SIG-M5 (cell line): ENCODE measurements around the gene BCS1L.
A peak's percentile ranks its signal among the peaks of the same experiment; 100 is the strongest.

ENCODE experiments used
- DNase-seq: peaks from one replicate; lab custom pipeline; 2025; lab: John Stamatoyannopoulos, UW

Gene BCS1L

GRCh38 chr2:218662377-218662776 is 2.9 kb downstream of the BCS1L start:
- no peak for DNase-seq

- DNase-seq = no peak
Measured at GRCh38 chr2:218662827-218663226, 3.3 kb downstream of the BCS1L start.

DNA sequence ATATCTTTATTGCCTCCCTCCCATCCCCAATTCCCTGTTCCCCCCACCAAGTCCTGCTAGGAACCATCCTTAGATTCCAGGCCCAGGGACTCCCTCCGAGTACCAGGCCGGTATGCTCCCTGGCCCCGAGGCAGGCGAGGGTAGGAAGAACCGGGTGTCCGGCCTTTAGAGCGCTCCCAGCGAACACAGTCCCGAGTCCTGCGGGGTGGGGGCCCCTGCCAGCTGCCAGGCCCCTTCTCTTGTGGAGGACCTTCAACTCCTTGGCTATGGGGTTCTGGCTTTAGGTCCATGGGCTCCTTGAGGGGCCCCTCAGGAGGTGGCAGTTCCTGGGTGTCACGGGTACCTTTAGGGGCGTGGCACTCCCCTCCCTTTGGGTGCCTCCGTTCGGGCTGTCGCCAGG is 4.4 kb downstream of the BCS1L start:
- no peak for DNase-seq

- no peak for DNase-seq
Measured at GRCh38 chr2:218664653-218665052, 5.2 kb downstream of the BCS1L start.

DNA sequence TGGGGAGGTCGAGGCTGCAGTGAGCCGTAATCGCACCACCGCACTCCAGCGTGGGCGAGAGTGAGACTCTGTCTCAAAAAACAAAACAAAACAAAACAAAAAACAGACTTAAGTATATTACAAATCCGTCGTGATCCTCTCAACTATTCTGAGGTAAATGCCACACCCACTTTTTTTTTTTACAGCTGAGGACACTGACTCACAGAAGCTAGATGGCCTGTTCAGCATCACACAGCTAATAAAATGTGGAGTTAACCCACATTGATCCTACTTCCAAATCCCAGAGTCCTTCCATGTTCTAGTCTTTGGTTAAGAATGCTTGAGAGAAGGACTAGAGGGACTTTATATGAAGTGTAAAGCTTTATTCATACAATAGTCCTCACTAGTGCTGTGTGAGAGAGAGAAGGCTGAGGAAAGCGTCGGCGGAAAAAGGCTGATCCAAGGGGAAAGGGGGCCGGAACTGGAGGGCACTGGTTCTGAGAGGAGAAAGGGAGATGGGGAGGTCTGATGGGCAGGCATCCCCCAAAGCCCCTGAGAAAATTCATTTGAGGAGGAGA is 11.7 kb downstream of the BCS1L start:
- DNase-seq = no peak

DNA sequence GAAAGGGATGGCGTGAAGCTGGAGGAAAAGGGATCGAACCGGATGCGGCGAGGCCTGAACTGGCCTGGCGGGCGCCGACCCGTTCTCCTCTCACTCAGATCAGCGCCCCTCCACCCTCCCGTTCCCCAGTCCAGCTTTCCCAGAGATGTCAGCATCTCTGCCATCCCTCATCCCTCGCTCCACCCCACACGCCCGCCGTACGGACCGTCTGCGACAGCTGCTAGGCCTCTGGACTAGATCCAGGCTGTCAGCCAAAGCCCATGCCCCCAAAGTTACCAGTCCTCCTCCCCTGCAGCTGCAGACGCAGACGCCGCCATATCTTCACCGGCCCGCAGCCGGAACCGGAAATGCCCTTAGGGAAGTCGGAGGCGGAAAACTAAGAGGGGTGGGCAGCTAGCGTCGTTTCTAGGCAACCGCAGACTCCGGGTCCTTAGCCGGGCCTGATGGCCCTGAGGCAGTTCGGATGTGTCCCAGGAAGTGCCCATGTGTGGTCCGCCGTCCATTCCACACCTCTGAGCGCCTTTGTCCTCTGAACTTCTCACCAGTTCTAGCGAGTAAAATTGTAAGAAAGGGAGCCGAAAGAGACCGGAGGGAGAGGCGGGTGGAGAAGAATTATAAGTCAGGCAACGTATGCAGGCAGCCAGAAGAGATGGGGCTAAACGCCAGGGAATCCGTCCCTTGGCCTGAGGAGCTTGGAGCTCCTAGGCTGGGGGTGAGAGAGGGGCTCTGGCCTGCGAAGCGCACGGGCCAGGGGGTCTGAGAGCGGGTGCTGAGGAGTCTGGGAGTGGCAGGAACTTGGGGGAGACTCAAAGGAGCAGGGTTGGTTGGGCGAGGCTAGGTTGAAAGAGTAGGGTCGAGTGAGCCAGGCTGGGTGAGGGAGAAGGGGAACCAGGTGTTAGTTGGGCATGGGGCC is 12.4 kb downstream of the BCS1L start, which contains the start of the genes RNF25 and STK36:
TSS of gene RNF25 (minus strand) at position 349 of the 913 bp plus-strand sequence. CDS start at position 317, 32 bp downstream.
TSS of gene STK36 (plus strand) at position 433 of the 913 bp plus-strand sequence. CDS start 744 bp downstream, outside the sequence.
- peak; percentile 45 for DNase-seq

GRCh38 chr2:218679119-218679518 is 19.6 kb downstream of the BCS1L start:
- DNase-seq = no peak

DNA sequence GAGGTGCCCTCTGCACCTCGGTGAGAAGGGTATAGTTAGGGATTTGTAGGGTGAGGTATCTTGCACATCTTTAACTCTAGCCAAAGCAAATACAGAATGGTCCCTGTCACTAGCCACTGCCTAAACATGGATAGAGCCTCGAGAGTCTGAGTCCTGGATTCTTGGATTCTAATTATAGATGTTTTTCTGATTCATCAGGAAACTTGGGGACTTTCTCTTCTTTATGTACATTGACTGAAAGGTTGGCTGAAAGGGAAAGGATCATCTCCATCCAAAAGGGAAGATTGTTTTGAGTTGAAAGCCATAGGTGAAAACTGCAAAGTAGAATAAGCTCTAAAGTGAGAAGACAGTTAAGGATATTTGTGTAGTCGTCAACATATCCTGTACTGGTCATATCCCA is 20.6 kb downstream of the BCS1L start:
- DNase-seq = no peak

- peak; percentile 53 for DNase-seq
Measured at GRCh38 chr2:218687400-218688060, 28.0 kb downstream of the BCS1L start.

DNA sequence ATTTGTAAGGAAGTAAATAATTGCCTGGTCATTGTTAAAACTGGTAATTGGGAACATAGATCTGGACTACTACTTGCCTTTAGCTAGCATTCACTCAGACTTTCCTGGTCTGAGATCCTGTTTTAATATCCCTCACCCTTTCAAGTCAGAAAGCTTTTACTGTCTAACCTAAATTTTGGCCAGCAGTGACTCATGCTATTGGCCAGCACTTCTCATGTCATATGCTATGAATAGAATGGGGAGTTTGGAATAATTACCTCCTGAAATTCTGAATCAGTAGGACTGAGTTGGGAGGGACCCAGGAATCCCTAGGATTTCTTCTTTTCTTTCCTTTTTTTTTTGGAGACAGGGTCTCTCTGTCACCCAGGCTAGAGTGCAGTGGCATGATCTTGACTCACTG is 31.8 kb downstream of the BCS1L start:
- no peak for DNase-seq

GRCh38 chr2:218694405-218695145 is 35.1 kb downstream of the BCS1L start:
- no peak for DNase-seq

- DNase-seq = no peak
Measured at GRCh38 chr2:218698885-218699284, 39.4 kb downstream of the BCS1L start.

- DNase-seq = no peak
Measured at GRCh38 chr2:218701806-218702205, 42.3 kb downstream of the BCS1L start.

DNA sequence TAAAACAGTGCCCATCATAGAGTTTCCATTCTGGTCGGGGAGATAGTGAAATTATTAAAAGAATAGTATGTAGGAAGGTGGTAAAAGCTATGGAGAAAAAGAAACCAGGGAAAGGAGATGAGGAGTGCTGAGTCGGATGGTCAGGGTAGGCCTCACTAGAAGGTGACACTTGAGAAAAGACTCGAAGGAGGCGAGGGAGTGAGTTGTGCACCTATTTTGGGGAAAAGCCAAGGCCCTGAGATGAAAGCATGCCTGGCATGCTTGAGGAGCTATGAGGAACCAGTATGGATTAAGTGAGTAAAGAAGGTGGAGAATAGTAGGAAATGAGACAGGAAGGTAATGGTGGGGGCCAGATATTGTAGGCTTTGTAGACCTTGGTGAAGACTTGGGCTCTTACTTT is 43.9 kb downstream of the BCS1L start:
- DNase-seq = no peak

GRCh38 chr2:218708086-218708485 is 48.6 kb downstream of the BCS1L start:
- DNase-seq = no peak

DNA sequence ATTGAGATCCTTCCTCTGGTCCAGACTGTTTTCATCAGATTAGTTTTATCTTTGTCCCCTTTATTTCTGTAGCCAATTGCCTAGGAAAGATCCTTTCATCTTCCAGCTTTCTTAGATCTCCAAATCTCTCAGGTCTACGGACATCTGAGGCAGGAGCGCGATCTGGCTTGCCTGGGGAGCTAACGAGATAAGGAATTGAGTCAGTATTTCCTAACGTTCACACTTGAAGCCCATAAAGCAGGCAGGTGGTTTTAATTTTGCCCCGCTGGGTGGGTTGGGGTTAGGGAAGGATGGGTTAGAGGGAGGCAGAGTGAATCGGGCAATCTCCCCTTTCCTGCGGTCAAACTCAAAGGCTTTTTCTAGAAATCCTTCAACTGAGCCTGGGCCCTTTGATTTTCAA is 50.4 kb downstream of the BCS1L start:
- DNase-seq = no peak

GRCh38 chr2:218710334-218710686 is 50.8 kb downstream of the BCS1L start:
- no peak for DNase-seq

DNA sequence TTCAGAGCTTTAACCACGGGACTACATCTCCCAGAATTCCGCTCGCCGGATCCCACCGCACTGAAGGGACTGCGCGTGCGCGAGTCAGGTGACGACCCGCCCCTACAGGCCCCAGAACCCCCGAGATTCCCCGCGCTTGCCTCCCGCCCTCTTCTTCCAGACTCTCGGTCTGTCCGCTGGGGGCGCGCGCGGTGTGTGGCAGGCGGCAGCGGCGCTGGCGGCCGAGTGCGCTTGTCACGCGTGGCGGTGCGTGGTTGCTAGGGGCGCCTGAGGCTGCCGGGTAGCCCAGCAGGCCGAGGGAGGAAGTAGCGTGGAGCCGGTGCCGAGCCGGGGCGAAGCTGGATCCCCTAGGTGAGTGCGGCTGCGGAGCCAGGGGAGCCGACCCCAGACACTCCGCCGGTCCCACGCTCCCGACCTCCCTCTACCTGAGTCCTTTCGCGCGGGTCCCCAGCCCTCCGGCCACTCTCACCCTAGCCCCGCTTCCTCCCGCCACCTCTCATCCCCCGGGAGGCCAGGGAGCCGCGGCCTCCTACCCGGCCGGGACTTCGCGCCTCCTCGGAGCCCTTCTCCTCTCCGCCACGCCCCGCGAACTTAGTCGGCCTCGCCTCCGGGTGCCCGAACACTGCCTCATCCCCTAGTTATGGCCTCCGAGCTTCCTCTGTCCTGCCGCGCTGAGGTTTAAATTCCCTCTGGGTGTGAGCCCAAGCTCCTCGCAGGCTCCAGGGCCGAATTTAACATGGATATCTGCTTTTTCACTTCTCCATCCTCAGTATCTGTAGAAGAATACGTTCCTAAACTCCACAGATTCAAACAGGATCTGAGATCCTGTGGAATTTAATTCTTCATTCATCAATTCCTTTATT is 51.4 kb downstream of the BCS1L start, which contains the start of gene TTLL4:
TSS of gene TTLL4 (plus strand) at position 149 of the 863 bp plus-strand sequence. CDS start 26,842 bp downstream, outside the sequence.
- DNase-seq = peak; percentile 74

DNA sequence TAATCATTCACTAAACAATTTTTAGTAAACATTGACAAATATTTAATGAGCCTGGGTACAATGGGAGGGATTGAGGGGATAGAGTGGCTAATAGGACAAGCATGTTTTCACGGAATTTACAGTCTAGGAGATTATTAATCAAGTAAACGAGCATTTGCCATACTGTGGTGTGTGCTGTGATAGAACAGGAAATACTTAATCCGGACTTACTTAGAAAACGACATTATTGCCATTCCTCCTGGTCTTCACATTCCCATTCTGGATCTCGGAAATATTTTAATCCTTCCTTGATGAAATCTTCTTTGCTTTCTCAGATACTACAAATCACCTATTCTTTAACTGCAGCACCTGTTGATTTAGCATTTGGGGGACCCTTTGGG is 52.1 kb downstream of the BCS1L start:
- no peak for DNase-seq
